GM21737 (cell line): ENCODE results near the gene MALT1.

Experiments
- ATAC-seq: cut with Tn5 transposase; IDR thresholded peaks from one replicate; pipeline ENCODE4 v1.9.1; 2021; ENCODE audit warnings: mild to moderate bottlenecking, moderate library complexity; ENCODE audit not compliant: unreplicated experiment

MALT1 gene

GRCh38 chr18:58687871-58688308 lies 16.6 kb downstream of the MALT1 start:
- peak; percentile 73 for ATAC-seq

- ATAC-seq: no peak
Observed at GRCh38 chr18:58690259-58690658, 19.0 kb downstream of the MALT1 start.

GRCh38 chr18:58691256-58691655 lies 20.0 kb downstream of the MALT1 start:
- no peak for ATAC-seq

GRCh38 chr18:58692422-58693185 lies 21.3 kb downstream of the MALT1 start:
- ATAC-seq: no peak

- ATAC-seq: no peak
Observed at GRCh38 chr18:58694221-58694620, 23.0 kb downstream of the MALT1 start.

- no peak for ATAC-seq
Observed at GRCh38 chr18:58694720-58695468, 23.6 kb downstream of the MALT1 start.

GRCh38 chr18:58695772-58696171 lies 24.5 kb downstream of the MALT1 start:
- ATAC-seq: no peak

GRCh38 chr18:58697146-58697545 lies 25.9 kb downstream of the MALT1 start:
- ATAC-seq: no peak

- ATAC-seq: no peak
Observed at GRCh38 chr18:58698701-58699193, 27.5 kb downstream of the MALT1 start.

GRCh38 chr18:58699551-58699950 lies 28.3 kb downstream of the MALT1 start:
- ATAC-seq: no peak

GRCh38 chr18:58700209-58700608 lies 28.9 kb downstream of the MALT1 start:
- ATAC-seq: no peak

- ATAC-seq: no peak
Observed at GRCh38 chr18:58712930-58713329, 41.7 kb downstream of the MALT1 start.

- ATAC-seq: no peak
Observed at GRCh38 chr18:58714259-58714658, 43.0 kb downstream of the MALT1 start.

GRCh38 chr18:58714821-58715220 lies 43.6 kb downstream of the MALT1 start:
- no peak for ATAC-seq

- ATAC-seq: no peak
Observed at GRCh38 chr18:58715540-58715939, 44.3 kb downstream of the MALT1 start.

- ATAC-seq: no peak
Observed at GRCh38 chr18:58716060-58716756, 44.9 kb downstream of the MALT1 start.

GRCh38 chr18:58721566-58722239 lies 50.4 kb downstream of the MALT1 start:
- no peak for ATAC-seq

GRCh38 chr18:58723810-58724602 lies 52.7 kb downstream of the MALT1 start:
- ATAC-seq: no peak

GRCh38 chr18:58726671-58727070 lies 55.4 kb downstream of the MALT1 start:
- ATAC-seq: no peak
